T-helper 1 cell treated with Interleukin-12 subunit alpha and Interleukin-12 subunit beta and Interleukin-4 antibody, amounts not matched to agents 30 μg/mL and 1 μg/mL, for 36 hours (primary cell): ENCODE measurements around the gene ZBTB40.

Source experiments
- H3K27ac Mint-ChIP-seq: one replicate; pipeline ENCODE4 v1.8.0; 2021; ENCODE audit warnings: mild to moderate bottlenecking, mixed read lengths
- H3K27me3 Mint-ChIP-seq: one replicate; pipeline ENCODE4 v1.8.0; 2021; ENCODE audit warnings: low read depth, mixed read lengths
- H3K36me3 Mint-ChIP-seq: one replicate; pipeline ENCODE4 v1.8.0; 2021; ENCODE audit warnings: low read depth, mixed read lengths
- H3K4me1 Mint-ChIP-seq: one replicate; pipeline ENCODE4 v1.8.0; 2021; ENCODE audit warnings: low read depth, mixed read lengths
- H3K4me3 Mint-ChIP-seq: one replicate; pipeline ENCODE4 v1.8.0; 2021; ENCODE audit warnings: mild to moderate bottlenecking, moderate library complexity, mixed read lengths
- H3K9me3 Mint-ChIP-seq: one replicate; pipeline ENCODE4 v1.8.0; 2021; ENCODE audit warnings: mixed read lengths

Gene ZBTB40

GRCh38 chr1:22471610-22472009, 20.0 kb downstream of the ZBTB40 start:
- Mint-ChIP-seq H3K4me3 (no peak overlapping the region), H3K27me3 (no peaks in the 10 kb centered on the region), H3K4me1 (no peaks in the 10 kb centered on the region), H3K9me3 (no peaks in the 10 kb centered on the region), H3K27ac (no peak overlapping the region), H3K36me3 (no peaks in the 10 kb centered on the region)

- H3K27me3 Mint-ChIP-seq = no peaks in the 10 kb centered on the region
- no peaks in the 10 kb centered on the region for H3K9me3 Mint-ChIP-seq
- no peak overlapping the region for H3K4me3 Mint-ChIP-seq
- H3K4me1 Mint-ChIP-seq = no peaks in the 10 kb centered on the region
- no peaks in the 10 kb centered on the region for H3K36me3 Mint-ChIP-seq
- H3K27ac Mint-ChIP-seq = no peak overlapping the region
These were observed 20.9 kb downstream of the ZBTB40 start for GRCh38 chr1:22472596-22472995.

- Mint-ChIP-seq H3K36me3 (no peaks in the 10 kb centered on the region), H3K9me3 (no peaks in the 10 kb centered on the region), H3K27me3 (no peaks in the 10 kb centered on the region), H3K4me3 (no peak overlapping the region), H3K27ac (no peak overlapping the region), H3K4me1 (no peaks in the 10 kb centered on the region)
These were observed 22.3 kb downstream of the ZBTB40 start for GRCh38 chr1:22473952-22474351.

GRCh38 chr1:22476566-22476965, 24.9 kb downstream of the ZBTB40 start:
- H3K27ac Mint-ChIP-seq = no peak overlapping the region
- no peaks in the 10 kb centered on the region for H3K9me3 Mint-ChIP-seq
- H3K4me1 Mint-ChIP-seq = no peaks in the 10 kb centered on the region
- H3K27me3 Mint-ChIP-seq = no peaks in the 10 kb centered on the region
- no peaks in the 10 kb centered on the region for H3K36me3 Mint-ChIP-seq
- H3K4me3 Mint-ChIP-seq = no peak overlapping the region

GRCh38 chr1:22483121-22483520, 31.5 kb downstream of the ZBTB40 start:
- no peak overlapping the region for H3K4me3 Mint-ChIP-seq
- peaks cover 6% of the 10 kb centered on the region for H3K36me3 Mint-ChIP-seq
- H3K9me3 Mint-ChIP-seq = peaks cover 28% of the 10 kb centered on the region
- no peaks in the 10 kb centered on the region for H3K27me3 Mint-ChIP-seq
- no peak overlapping the region for H3K27ac Mint-ChIP-seq
- peaks cover 9% of the 10 kb centered on the region for H3K4me1 Mint-ChIP-seq

GRCh38 chr1:22484706-22485345, 33.2 kb downstream of the ZBTB40 start:
- Mint-ChIP-seq H3K36me3 (peaks cover 6% of the 10 kb centered on the region), H3K27me3 (no peaks in the 10 kb centered on the region), H3K27ac (no peak overlapping the region), H3K9me3 (peaks cover 28% of the 10 kb centered on the region), H3K4me3 (no peak overlapping the region), H3K4me1 (peaks cover 9% of the 10 kb centered on the region)

- H3K4me3 Mint-ChIP-seq = no peak overlapping the region
- H3K27ac Mint-ChIP-seq = no peak overlapping the region
- H3K36me3 Mint-ChIP-seq = peaks cover 6% of the 10 kb centered on the region
- H3K27me3 Mint-ChIP-seq = no peaks in the 10 kb centered on the region
- H3K4me1 Mint-ChIP-seq = peaks cover 9% of the 10 kb centered on the region
- peaks cover 28% of the 10 kb centered on the region for H3K9me3 Mint-ChIP-seq
These were observed 33.8 kb downstream of the ZBTB40 start for GRCh38 chr1:22485431-22485830.

GRCh38 chr1:22487781-22488180, 36.1 kb downstream of the ZBTB40 start:
- Mint-ChIP-seq H3K27ac (no peak overlapping the region), H3K9me3 (peaks cover 28% of the 10 kb centered on the region), H3K4me1 (peaks cover 9% of the 10 kb centered on the region), H3K36me3 (peaks cover 6% of the 10 kb centered on the region), H3K27me3 (no peaks in the 10 kb centered on the region), H3K4me3 (no peak overlapping the region)

GRCh38 chr1:22488319-22488718, 36.7 kb downstream of the ZBTB40 start:
- Mint-ChIP-seq H3K27ac (no peak overlapping the region), H3K36me3 (peaks cover 6% of the 10 kb centered on the region), H3K4me3 (no peak overlapping the region), H3K4me1 (peaks cover 9% of the 10 kb centered on the region), H3K27me3 (no peaks in the 10 kb centered on the region), H3K9me3 (peaks cover 24% of the 10 kb centered on the region)

- H3K9me3 Mint-ChIP-seq = peaks cover 15% of the 10 kb centered on the region
- no peaks in the 10 kb centered on the region for H3K27me3 Mint-ChIP-seq
- peaks cover 9% of the 10 kb centered on the region for H3K4me1 Mint-ChIP-seq
- peaks cover 10% of the 10 kb centered on the region for H3K36me3 Mint-ChIP-seq
- no peak overlapping the region for H3K4me3 Mint-ChIP-seq
- no peak overlapping the region for H3K27ac Mint-ChIP-seq
These were observed 37.6 kb downstream of the ZBTB40 start for GRCh38 chr1:22489278-22489677.

GRCh38 chr1:22489823-22490222, 38.2 kb downstream of the ZBTB40 start:
- Mint-ChIP-seq H3K36me3 (peaks cover 6% of the 10 kb centered on the region), H3K27me3 (no peaks in the 10 kb centered on the region), H3K4me3 (no peak overlapping the region), H3K9me3 (peaks cover 9% of the 10 kb centered on the region), H3K27ac (no peak overlapping the region), H3K4me1 (peaks cover 5% of the 10 kb centered on the region)

- peaks cover 2% of the 10 kb centered on the region for H3K4me1 Mint-ChIP-seq
- H3K4me3 Mint-ChIP-seq = no peak overlapping the region
- no peaks in the 10 kb centered on the region for H3K27me3 Mint-ChIP-seq
- H3K27ac Mint-ChIP-seq = no peak overlapping the region
- peaks cover 5% of the 10 kb centered on the region for H3K9me3 Mint-ChIP-seq
- peaks cover 4% of the 10 kb centered on the region for H3K36me3 Mint-ChIP-seq
These were observed 38.7 kb downstream of the ZBTB40 start for GRCh38 chr1:22490309-22490708.

- Mint-ChIP-seq H3K27me3 (no peaks in the 10 kb centered on the region), H3K27ac (no peak overlapping the region), H3K36me3 (peaks cover 4% of the 10 kb centered on the region)
These were observed 40.5 kb downstream of the ZBTB40 start for GRCh38 chr1:22491995-22492715.

GRCh38 chr1:22494144-22494543, 42.5 kb downstream of the ZBTB40 start:
- no peaks in the 10 kb centered on the region for H3K9me3 Mint-ChIP-seq
- H3K27ac Mint-ChIP-seq = no peak overlapping the region
- no peaks in the 10 kb centered on the region for H3K4me1 Mint-ChIP-seq
- H3K27me3 Mint-ChIP-seq = no peaks in the 10 kb centered on the region
- peaks cover 6% of the 10 kb centered on the region for H3K36me3 Mint-ChIP-seq
- no peak overlapping the region for H3K4me3 Mint-ChIP-seq

More at GRCh38 chr1:22491995-22492715, 40.5 kb downstream of the ZBTB40 start:
- Mint-ChIP-seq H3K4me1 (no peaks in the 10 kb centered on the region), H3K9me3 (no peaks in the 10 kb centered on the region), H3K4me3 (no peak overlapping the region)

GRCh38 chr1:22494943-22495579, 43.4 kb downstream of the ZBTB40 start:
- no peak overlapping the region for H3K27ac Mint-ChIP-seq
- H3K4me1 Mint-ChIP-seq = no peaks in the 10 kb centered on the region
- H3K27me3 Mint-ChIP-seq = no peaks in the 10 kb centered on the region
- no peaks in the 10 kb centered on the region for H3K9me3 Mint-ChIP-seq
- H3K36me3 Mint-ChIP-seq = peaks cover 6% of the 10 kb centered on the region
- H3K4me3 Mint-ChIP-seq = no peak overlapping the region
